ENCODE results near the gene PBX1. TPM values are rescaled to one million over a fixed set of nuclear protein-coding genes. Genes with fewer than 3 reads are reported as not detected.
A peak's percentile ranks its signal among the peaks of the same experiment; 100 is the strongest.

Gene PBX1
- total and polyA plus RNA-seq, 4 donors, result 7.8 to 112 (median 33.5) TPM

- WGBS, 2 donors, result 72 to 82% methylated on average over 5 of the region's 5 CpGs
- Histone ChIP-seq H3K27ac (ENCODE audit: low read depth in 1 of 2, low read length in 1 of 2) (no peak overlapping the region), H3K4me3 (no peak overlapping the region), H3K4me1 (ENCODE audit: control insufficient read depth in 5 of 5, insufficient read depth in 5 of 5, low read length in 5 of 5) (peaks cover 1 to 34% (median 15%) of the 10 kb centered on the region in 5 donors), H3K9me3 (ENCODE audit: control insufficient read depth in 4 of 4, insufficient read depth in 3 of 4, low read length in 3 of 4) (no peaks in the 10 kb centered on the region), H3K9ac (ENCODE audit: insufficient read depth in 1 of 2, low read length in 2 of 2) (no peak overlapping the region), H3K36me3 (ENCODE audit: control insufficient read depth in 4 of 4, insufficient read depth in 4 of 4, low read length in 4 of 4) (peaks cover 0 to 11% (median 2%) of the 10 kb centered on the region in 4 donors), H3K27me3 (ENCODE audit: control insufficient read depth in 3 of 3, insufficient read depth in 3 of 3, low read length in 2 of 3) (no peaks in the 10 kb centered on the region)
- ATAC-seq (ENCODE audit: insufficient read depth, low FRiP score), result no peak
- TF ChIP-seq, protein P1, sequence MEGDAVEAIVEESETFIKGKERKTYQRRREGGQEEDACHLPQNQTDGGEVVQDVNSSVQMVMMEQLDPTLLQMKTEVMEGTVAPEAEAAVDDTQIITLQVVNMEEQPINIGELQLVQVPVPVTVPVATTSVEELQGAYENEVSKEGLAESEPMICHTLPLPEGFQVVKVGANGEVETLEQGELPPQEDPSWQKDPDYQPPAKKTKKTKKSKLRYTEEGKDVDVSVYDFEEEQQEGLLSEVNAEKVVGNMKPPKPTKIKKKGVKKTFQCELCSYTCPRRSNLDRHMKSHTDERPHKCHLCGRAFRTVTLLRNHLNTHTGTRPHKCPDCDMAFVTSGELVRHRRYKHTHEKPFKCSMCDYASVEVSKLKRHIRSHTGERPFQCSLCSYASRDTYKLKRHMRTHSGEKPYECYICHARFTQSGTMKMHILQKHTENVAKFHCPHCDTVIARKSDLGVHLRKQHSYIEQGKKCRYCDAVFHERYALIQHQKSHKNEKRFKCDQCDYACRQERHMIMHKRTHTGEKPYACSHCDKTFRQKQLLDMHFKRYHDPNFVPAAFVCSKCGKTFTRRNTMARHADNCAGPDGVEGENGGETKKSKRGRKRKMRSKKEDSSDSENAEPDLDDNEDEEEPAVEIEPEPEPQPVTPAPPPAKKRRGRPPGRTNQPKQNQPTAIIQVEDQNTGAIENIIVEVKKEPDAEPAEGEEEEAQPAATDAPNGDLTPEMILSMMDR (IDR thresholded peaks at IDR 0.05; ENCODE audit: control extremely low read depth, extremely low read depth), result no peak
- DNase-seq, result no peak
Observed at GRCh38 chr1:164599272-164599671, 40.3 kb downstream of the PBX1 start.

- DNase-seq (no peak), ATAC-seq (ENCODE audit: insufficient read depth, low FRiP score) (no peak)
- Histone ChIP-seq H3K9me3 (ENCODE audit: control insufficient read depth in 4 of 4, insufficient read depth in 3 of 4, low read length in 3 of 4) (no peaks in the 10 kb centered on the region), H3K36me3 (ENCODE audit: control insufficient read depth in 4 of 4, insufficient read depth in 4 of 4, low read length in 4 of 4) (peaks cover 0 to 8% (median 4%) of the 10 kb centered on the region in 4 donors), H3K27ac (ENCODE audit: low read depth in 1 of 2, low read length in 1 of 2) (peak overlapping the region in 1 of 2 donors; percentile 77), H3K4me3 (no peak overlapping the region), H3K27me3 (ENCODE audit: control insufficient read depth in 3 of 3, insufficient read depth in 3 of 3, low read length in 2 of 3) (no peaks in the 10 kb centered on the region), H3K4me1 (ENCODE audit: control insufficient read depth in 5 of 5, insufficient read depth in 5 of 5, low read length in 5 of 5) (peaks cover 0 to 44% (median 15%) of the 10 kb centered on the region in 5 donors), H3K9ac (ENCODE audit: insufficient read depth in 1 of 2, low read length in 2 of 2) (peak overlapping the region in 1 of 2 donors; percentile 58)
- WGBS, 2 donors, result 54 to 76% methylated on average over 5 of the region's 5 CpGs
- TF ChIP-seq, protein P1 (IDR thresholded peaks at IDR 0.05; ENCODE audit: control extremely low read depth, extremely low read depth), result no peak
Observed at GRCh38 chr1:164601399-164602100, 42.6 kb downstream of the PBX1 start.

- Histone ChIP-seq H3K27ac (ENCODE audit: low read depth in 1 of 2, low read length in 1 of 2) (peak overlapping the region in 1 of 2 donors; percentile 56), H3K4me1 (ENCODE audit: control insufficient read depth in 5 of 5, insufficient read depth in 5 of 5, low read length in 5 of 5) (peaks cover 2 to 44% (median 15%) of the 10 kb centered on the region in 5 donors), H3K27me3 (ENCODE audit: control insufficient read depth in 3 of 3, insufficient read depth in 3 of 3, low read length in 2 of 3) (no peaks in the 10 kb centered on the region), H3K4me3 (no peak overlapping the region), H3K9ac (ENCODE audit: insufficient read depth in 1 of 2, low read length in 2 of 2) (no peak overlapping the region), H3K36me3 (ENCODE audit: control insufficient read depth in 4 of 4, insufficient read depth in 4 of 4, low read length in 4 of 4) (peaks cover 0 to 5% (median 4%) of the 10 kb centered on the region in 4 donors), H3K9me3 (ENCODE audit: control insufficient read depth in 4 of 4, insufficient read depth in 3 of 4, low read length in 3 of 4) (no peaks in the 10 kb centered on the region)
- WGBS, 2 donors, result 63 to 87% methylated on average over 4 of the region's 4 CpGs
- DNase-seq (peak; percentile 65 to 85 (median 73)), ATAC-seq (ENCODE audit: insufficient read depth, low FRiP score) (peak; percentile 73)
- TF ChIP-seq, protein P1 (IDR thresholded peaks at IDR 0.05; ENCODE audit: control extremely low read depth, extremely low read depth), result no peak
Observed at GRCh38 chr1:164602101-164602422, 43.1 kb downstream of the PBX1 start.

Measured in lung (tissue), 12 donors.